ENCODE results near the gene ZYG11B.
"Not testable (repeated sequence)": the region's sequence is repeated elsewhere in the genome, so short reads cannot be mapped to it uniquely, and the experiment has no call there.

The ZYG11B gene

DNA sequence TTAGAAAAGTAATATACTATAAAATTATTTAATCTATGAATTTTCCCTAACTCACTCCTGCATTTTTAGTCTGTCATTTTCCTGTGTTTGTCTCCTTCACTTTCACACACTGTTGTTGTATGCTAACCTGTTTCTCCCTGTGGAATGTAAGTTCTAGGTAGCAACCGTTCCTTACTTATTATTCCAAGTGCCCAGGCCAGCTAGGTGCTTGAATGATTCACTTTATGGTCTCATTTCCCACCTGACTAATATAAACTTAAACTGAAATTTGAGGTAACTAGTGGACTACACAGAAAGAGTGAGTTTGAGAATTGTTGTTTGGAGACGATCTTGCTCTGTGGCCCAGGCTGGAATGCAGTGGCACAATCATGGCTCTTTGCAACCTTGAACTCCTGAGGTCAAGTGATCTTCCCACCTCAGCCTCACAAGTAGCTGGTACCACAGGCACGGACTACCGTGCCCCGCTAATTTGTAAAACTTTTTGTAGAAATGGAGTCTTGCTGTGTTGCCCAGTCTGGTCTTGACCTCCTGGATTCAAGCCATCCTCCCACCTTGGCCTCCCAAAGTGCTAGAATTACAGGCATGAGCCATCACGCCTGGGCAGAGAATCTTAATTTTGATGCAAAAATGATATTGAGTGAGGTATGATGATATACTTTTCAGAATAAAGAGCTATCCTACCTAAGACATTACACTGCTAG lies 1.9 kb downstream of the ZYG11B start:
- Histone ChIP-seq H3K27me3 (replicated peaks in 2 of 5; ENCODE audit: control insufficient read depth in 4 of 5, insufficient read depth in 5 of 5, low read length in 4 of 5) (no peaks in the 10 kb centered on the region), H3K36me3 (ENCODE audit: control insufficient read depth in 4 of 4, insufficient read depth in 4 of 4, low read length in 3 of 4) (no peaks in the 10 kb centered on the region), H3K4me3 (ENCODE audit: control insufficient read depth in 1 of 7, extremely low read depth in 1 of 7, insufficient read depth in 4 of 7, low read depth in 2 of 7, low read length in 6 of 7) (no peak overlapping the region), H3K9me3 (ENCODE audit: control extremely low read depth in 1 of 5, control insufficient read depth in 4 of 5, insufficient read depth in 2 of 5, low read depth in 1 of 5, low read length in 4 of 5) (no peaks in the 10 kb centered on the region), H3K4me1 (ENCODE audit: control extremely low read depth in 1 of 4, control insufficient read depth in 4 of 4, insufficient read depth in 4 of 4, low read length in 3 of 4) (peaks cover 7 to 19% (median 11%) of the 10 kb centered on the region in 4 experiments), H3K27ac (ENCODE audit: insufficient read depth in 1 of 2, low read depth in 1 of 2, low read length in 2 of 2, poor library complexity in 1 of 2, severe bottlenecking in 2 of 2) (no peak overlapping the region)
- ChIA-PET CTCF (interaction anchor here (0.6 to 1.5 kb wide), 3 partner anchors 21 to 450 kb away, joined by 3 to 4 read pairs (median 3); no protein-coding TSS in a partner anchor), POLR2A (no interaction called here)
- WGBS (ENCODE audit: insufficient coverage): 100% methylated on average over 5 of the region's 6 CpGs
- no peak for DNase-seq

- Histone ChIP-seq H3K27ac (ENCODE audit: insufficient read depth in 1 of 2, low read depth in 1 of 2, low read length in 2 of 2, poor library complexity in 1 of 2, severe bottlenecking in 2 of 2) (no peak overlapping the region), H3K36me3 (ENCODE audit: control insufficient read depth in 4 of 4, insufficient read depth in 4 of 4, low read length in 3 of 4) (no peaks in the 10 kb centered on the region), H3K9me3 (ENCODE audit: control extremely low read depth in 1 of 5, control insufficient read depth in 4 of 5, insufficient read depth in 2 of 5, low read depth in 1 of 5, low read length in 4 of 5) (no peaks in the 10 kb centered on the region), H3K4me1 (ENCODE audit: control extremely low read depth in 1 of 4, control insufficient read depth in 4 of 4, insufficient read depth in 4 of 4, low read length in 3 of 4) (no peaks in the 10 kb centered on the region), H3K27me3 (replicated peaks in 2 of 5; ENCODE audit: control insufficient read depth in 4 of 5, insufficient read depth in 5 of 5, low read length in 4 of 5) (no peaks in the 10 kb centered on the region), H3K4me3 (ENCODE audit: control insufficient read depth in 1 of 7, extremely low read depth in 1 of 7, insufficient read depth in 4 of 7, low read depth in 2 of 7, low read length in 6 of 7) (no peak overlapping the region)
- 100% methylated on average over 1 of the region's 3 CpGs for WGBS (ENCODE audit: insufficient coverage)
- POLR2A ChIA-PET: interaction anchor here (0.7 kb wide), 1 partner anchor 487 kb away, joined by 4 read pairs; the partner anchor contains the start of gene CZIB
- DNase-seq: no peak
- CTCF ChIA-PET: no interaction called here
Observed at GRCh38 chr1:52733368-52733767, 7.1 kb downstream of the ZYG11B start.

DNA sequence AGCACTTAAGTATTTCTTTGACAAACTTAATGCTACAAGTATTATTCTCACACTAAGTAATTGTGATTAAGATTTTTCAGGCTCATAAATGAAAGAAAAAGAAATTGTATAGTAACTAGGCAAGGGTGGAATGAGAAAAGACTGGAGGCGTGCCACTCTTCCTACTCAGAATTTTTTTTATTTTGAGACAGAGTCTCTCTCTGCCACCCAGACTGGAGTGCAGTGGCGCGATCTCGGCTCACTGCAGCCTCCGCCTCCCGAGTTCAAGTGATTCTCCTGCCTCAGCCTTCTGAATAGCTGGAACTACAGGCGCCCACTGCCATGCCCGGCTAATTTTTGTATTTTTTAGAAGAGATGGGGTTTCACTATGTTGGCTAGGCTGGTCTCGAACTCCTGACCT lies 9.1 kb downstream of the ZYG11B start:
- H3K9me3 ChIP-seq (ENCODE audit: control extremely low read depth in 1 of 5, control insufficient read depth in 4 of 5, insufficient read depth in 2 of 5, low read depth in 1 of 5, low read length in 4 of 5); DNase-seq; CTCF ChIA-PET; H3K4me1 ChIP-seq (ENCODE audit: control extremely low read depth in 1 of 4, control insufficient read depth in 4 of 4, insufficient read depth in 4 of 4, low read length in 3 of 4); H3K36me3 ChIP-seq (ENCODE audit: control insufficient read depth in 4 of 4, insufficient read depth in 4 of 4, low read length in 3 of 4); H3K27me3 ChIP-seq (replicated peaks in 2 of 5; ENCODE audit: control insufficient read depth in 4 of 5, insufficient read depth in 5 of 5, low read length in 4 of 5); H3K4me3 ChIP-seq (ENCODE audit: control insufficient read depth in 1 of 7, extremely low read depth in 1 of 7, insufficient read depth in 4 of 7, low read depth in 2 of 7, low read length in 6 of 7); POLR2A ChIA-PET; H3K27ac ChIP-seq (ENCODE audit: insufficient read depth in 1 of 2, low read depth in 1 of 2, low read length in 2 of 2, poor library complexity in 1 of 2, severe bottlenecking in 2 of 2): not testable (repeated sequence)
- WGBS (ENCODE audit: insufficient coverage): 97% methylated on average over 6 of the region's 9 CpGs

GRCh38 chr1:52738148-52738547 lies 11.9 kb downstream of the ZYG11B start:
- Histone ChIP-seq H3K4me3 (ENCODE audit: control insufficient read depth in 1 of 7, extremely low read depth in 1 of 7, insufficient read depth in 4 of 7, low read depth in 2 of 7, low read length in 6 of 7) (no peak overlapping the region), H3K36me3 (ENCODE audit: control insufficient read depth in 4 of 4, insufficient read depth in 4 of 4, low read length in 3 of 4) (no peaks in the 10 kb centered on the region), H3K4me1 (ENCODE audit: control extremely low read depth in 1 of 4, control insufficient read depth in 4 of 4, insufficient read depth in 4 of 4, low read length in 3 of 4) (no peaks in the 10 kb centered on the region), H3K27me3 (replicated peaks in 2 of 5; ENCODE audit: control insufficient read depth in 4 of 5, insufficient read depth in 5 of 5, low read length in 4 of 5) (no peaks in the 10 kb centered on the region), H3K9me3 (ENCODE audit: control extremely low read depth in 1 of 5, control insufficient read depth in 4 of 5, insufficient read depth in 2 of 5, low read depth in 1 of 5, low read length in 4 of 5) (no peaks in the 10 kb centered on the region), H3K27ac (ENCODE audit: insufficient read depth in 1 of 2, low read depth in 1 of 2, low read length in 2 of 2, poor library complexity in 1 of 2, severe bottlenecking in 2 of 2) (no peak overlapping the region)
- ChIA-PET POLR2A (no interaction called here), CTCF (no interaction called here)
- WGBS (ENCODE audit: insufficient coverage): 100% methylated on average over 2 of the region's 5 CpGs
- DNase-seq: no peak

DNA sequence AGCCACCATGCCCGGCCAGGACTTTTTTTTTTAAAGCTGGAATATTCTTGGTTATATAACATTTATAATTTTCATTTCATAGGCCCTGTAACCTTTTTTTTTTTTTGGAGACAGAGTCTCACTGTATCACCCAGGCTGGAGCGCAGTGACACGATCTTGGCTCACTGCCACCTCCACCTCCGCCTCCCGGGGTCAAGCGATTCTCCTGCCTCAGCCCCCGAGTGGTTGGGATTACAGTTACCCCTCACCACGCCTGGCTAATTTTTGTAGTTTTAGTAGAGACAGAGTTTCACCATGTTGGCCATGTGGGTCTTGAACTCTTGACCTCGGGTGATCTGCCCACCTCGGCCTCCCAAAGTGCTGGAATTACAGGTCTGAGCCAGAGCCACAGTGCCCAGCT lies 12.6 kb downstream of the ZYG11B start:
- Histone ChIP-seq H3K27ac (ENCODE audit: insufficient read depth in 1 of 2, low read depth in 1 of 2, low read length in 2 of 2, poor library complexity in 1 of 2, severe bottlenecking in 2 of 2) (no peak overlapping the region), H3K27me3 (replicated peaks in 2 of 5; ENCODE audit: control insufficient read depth in 4 of 5, insufficient read depth in 5 of 5, low read length in 4 of 5) (no peaks in the 10 kb centered on the region), H3K36me3 (ENCODE audit: control insufficient read depth in 4 of 4, insufficient read depth in 4 of 4, low read length in 3 of 4) (no peaks in the 10 kb centered on the region), H3K9me3 (ENCODE audit: control extremely low read depth in 1 of 5, control insufficient read depth in 4 of 5, insufficient read depth in 2 of 5, low read depth in 1 of 5, low read length in 4 of 5) (no peaks in the 10 kb centered on the region), H3K4me3 (ENCODE audit: control insufficient read depth in 1 of 7, extremely low read depth in 1 of 7, insufficient read depth in 4 of 7, low read depth in 2 of 7, low read length in 6 of 7) (no peak overlapping the region), H3K4me1 (ENCODE audit: control extremely low read depth in 1 of 4, control insufficient read depth in 4 of 4, insufficient read depth in 4 of 4, low read length in 3 of 4) (no peaks in the 10 kb centered on the region)
- ChIA-PET CTCF (no interaction called here), POLR2A (no interaction called here)
- 100% methylated on average over 2 of the region's 10 CpGs for WGBS (ENCODE audit: insufficient coverage)
- no peak for DNase-seq

DNA sequence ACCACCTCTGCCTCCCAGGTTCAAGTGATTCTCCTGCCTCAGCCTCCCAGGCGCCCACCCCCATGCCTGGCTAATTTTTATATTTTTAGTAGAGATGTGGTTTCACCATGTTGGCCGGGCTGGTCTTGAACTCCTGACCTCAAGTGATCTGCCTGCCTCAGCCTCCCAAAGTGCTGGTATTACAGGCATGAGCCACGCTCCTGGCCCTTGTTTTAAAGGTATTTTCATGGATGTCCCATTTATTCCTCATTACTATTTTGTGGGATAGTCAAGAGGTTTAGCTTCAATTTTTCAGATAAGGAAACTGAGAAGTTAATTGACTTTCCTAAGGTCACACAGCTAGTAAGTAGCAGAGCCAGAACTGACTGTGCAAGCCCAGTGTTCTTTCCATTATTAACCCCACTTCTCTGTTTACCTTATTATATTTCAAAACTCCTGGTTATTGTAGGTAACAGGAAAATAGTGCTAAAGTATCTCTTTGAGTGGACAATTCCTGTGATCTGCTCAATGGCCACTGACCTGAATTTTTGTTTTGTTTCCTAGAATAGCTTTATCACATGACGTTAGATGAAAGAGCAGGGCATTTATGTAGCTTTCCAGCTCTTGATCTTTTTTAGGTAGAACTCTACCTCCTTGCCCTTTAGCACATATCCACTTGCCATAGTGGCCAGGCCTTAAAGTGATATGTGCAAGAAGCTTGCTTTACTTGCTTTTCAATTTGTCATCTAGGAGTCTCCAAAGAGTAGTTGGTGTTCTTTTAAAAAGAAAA lies 13.6 kb downstream of the ZYG11B start:
- 100% methylated on average over 2 of the region's 4 CpGs for WGBS (ENCODE audit: insufficient coverage)
- no peak for DNase-seq

DNA sequence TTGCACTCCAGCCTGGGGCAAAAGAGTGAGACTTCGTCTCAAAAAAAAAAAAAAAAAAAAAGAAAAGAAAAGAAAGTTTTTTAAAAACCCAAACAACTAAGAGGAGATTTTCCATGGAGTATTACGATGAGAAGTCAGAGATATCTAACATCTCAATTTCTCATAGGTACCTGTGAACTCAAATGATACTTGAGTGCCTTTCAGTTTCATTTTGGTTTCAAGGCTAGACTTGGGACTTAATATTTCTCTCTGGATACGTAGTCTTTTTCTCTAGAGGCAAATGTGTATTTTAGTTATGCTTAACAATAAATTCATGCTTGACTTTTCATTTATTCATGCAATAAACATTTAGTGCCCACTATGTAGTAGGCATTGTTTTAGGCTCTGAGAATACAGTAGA lies 15.0 kb downstream of the ZYG11B start:
- no CpG with 5 or more reads among the region's 3 CpGs for WGBS (ENCODE audit: insufficient coverage)
- no peaks in the 10 kb centered on the region for H3K4me1 ChIP-seq (ENCODE audit: control extremely low read depth in 1 of 4, control insufficient read depth in 4 of 4, insufficient read depth in 4 of 4, low read length in 3 of 4)
- CTCF ChIA-PET: no interaction called here
- no peaks in the 10 kb centered on the region for H3K9me3 ChIP-seq (ENCODE audit: control extremely low read depth in 1 of 5, control insufficient read depth in 4 of 5, insufficient read depth in 2 of 5, low read depth in 1 of 5, low read length in 4 of 5)
- no peaks in the 10 kb centered on the region for H3K27me3 ChIP-seq (replicated peaks in 2 of 5; ENCODE audit: control insufficient read depth in 4 of 5, insufficient read depth in 5 of 5, low read length in 4 of 5)
- no peak overlapping the region for H3K4me3 ChIP-seq (ENCODE audit: control insufficient read depth in 1 of 7, extremely low read depth in 1 of 7, insufficient read depth in 4 of 7, low read depth in 2 of 7, low read length in 6 of 7)
- H3K36me3 ChIP-seq (ENCODE audit: control insufficient read depth in 4 of 4, insufficient read depth in 4 of 4, low read length in 3 of 4): no peaks in the 10 kb centered on the region
- POLR2A ChIA-PET: no interaction called here
- no peak overlapping the region for H3K27ac ChIP-seq (ENCODE audit: insufficient read depth in 1 of 2, low read depth in 1 of 2, low read length in 2 of 2, poor library complexity in 1 of 2, severe bottlenecking in 2 of 2)
- no peak for DNase-seq

More for the DNA sequence above, 13.6 kb downstream of the ZYG11B start:
- H3K4me3 ChIP-seq (ENCODE audit: control insufficient read depth in 1 of 7, extremely low read depth in 1 of 7, insufficient read depth in 4 of 7, low read depth in 2 of 7, low read length in 6 of 7): no peak overlapping the region
- no peaks in the 10 kb centered on the region for H3K9me3 ChIP-seq (ENCODE audit: control extremely low read depth in 1 of 5, control insufficient read depth in 4 of 5, insufficient read depth in 2 of 5, low read depth in 1 of 5, low read length in 4 of 5)
- ChIA-PET POLR2A (interaction anchor here (0.5 to 0.8 kb wide), 2 partner anchors 9 to 271 kb away, joined by 3 read pairs; no protein-coding TSS in a partner anchor), CTCF (no interaction called here)
- H3K36me3 ChIP-seq (ENCODE audit: control insufficient read depth in 4 of 4, insufficient read depth in 4 of 4, low read length in 3 of 4): no peaks in the 10 kb centered on the region
- no peaks in the 10 kb centered on the region for H3K27me3 ChIP-seq (replicated peaks in 2 of 5; ENCODE audit: control insufficient read depth in 4 of 5, insufficient read depth in 5 of 5, low read length in 4 of 5)
- H3K4me1 ChIP-seq (ENCODE audit: control extremely low read depth in 1 of 4, control insufficient read depth in 4 of 4, insufficient read depth in 4 of 4, low read length in 3 of 4): no peaks in the 10 kb centered on the region
- H3K27ac ChIP-seq (ENCODE audit: insufficient read depth in 1 of 2, low read depth in 1 of 2, low read length in 2 of 2, poor library complexity in 1 of 2, severe bottlenecking in 2 of 2): no peak overlapping the region

All from common myeloid progenitor, CD34-positive (primary cell).